Activated CD8-positive, alpha-beta memory T cell treated with anti-CD3 and anti-CD28 coated beads for 1 hour (primary cell): Measurements from ENCODE around the gene RNPEPL1.
"Not testable (repeated sequence)": the region's sequence is repeated elsewhere in the genome, so short reads cannot be mapped to it uniquely, and the experiment has no call there.

Source experiments
- DNase-seq, 2 donors: peaks; one replicate each; pipeline ENCODE4 v3.0.0-alpha.2; 2020; ENCODE audit warnings: low read depth in 1 of 2; ENCODE audit errors: extremely low read depth in 1 of 2

RNPEPL1 gene

DNA sequence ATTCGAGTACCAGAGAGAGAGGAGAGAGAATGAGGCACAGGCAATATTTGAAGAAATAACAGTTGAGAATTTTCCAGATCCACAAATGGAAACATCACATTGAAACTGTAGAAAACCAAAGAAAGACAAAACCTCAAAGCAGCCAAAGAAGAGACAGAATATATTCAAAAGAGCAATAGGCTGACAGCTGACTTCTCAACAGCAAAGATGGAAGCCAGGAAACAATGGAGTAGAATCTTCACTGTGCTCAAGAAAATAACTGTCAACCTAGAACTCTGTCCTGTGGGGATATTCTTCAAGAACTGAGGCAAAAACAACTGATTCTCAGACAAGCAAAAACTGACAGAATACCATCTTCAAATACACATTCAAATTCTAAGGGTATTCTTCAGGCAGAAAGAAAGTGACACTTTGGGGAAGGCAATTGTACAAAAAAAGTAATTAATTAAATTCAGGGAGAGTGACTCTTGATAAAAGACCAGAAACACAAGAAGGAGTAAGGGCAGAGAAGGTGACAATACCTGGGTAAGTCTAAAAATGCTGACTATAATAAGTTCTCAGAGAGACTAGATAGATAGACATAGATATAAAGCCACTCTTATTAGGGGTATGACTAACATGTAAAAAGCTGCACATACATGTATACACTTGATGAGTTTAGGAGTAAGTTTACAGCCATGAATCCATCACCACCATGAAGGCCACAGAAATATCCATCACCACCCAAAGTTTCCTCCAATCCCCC is 36.1 kb upstream of the RNPEPL1 start:
- DNase-seq = no peak

DNA sequence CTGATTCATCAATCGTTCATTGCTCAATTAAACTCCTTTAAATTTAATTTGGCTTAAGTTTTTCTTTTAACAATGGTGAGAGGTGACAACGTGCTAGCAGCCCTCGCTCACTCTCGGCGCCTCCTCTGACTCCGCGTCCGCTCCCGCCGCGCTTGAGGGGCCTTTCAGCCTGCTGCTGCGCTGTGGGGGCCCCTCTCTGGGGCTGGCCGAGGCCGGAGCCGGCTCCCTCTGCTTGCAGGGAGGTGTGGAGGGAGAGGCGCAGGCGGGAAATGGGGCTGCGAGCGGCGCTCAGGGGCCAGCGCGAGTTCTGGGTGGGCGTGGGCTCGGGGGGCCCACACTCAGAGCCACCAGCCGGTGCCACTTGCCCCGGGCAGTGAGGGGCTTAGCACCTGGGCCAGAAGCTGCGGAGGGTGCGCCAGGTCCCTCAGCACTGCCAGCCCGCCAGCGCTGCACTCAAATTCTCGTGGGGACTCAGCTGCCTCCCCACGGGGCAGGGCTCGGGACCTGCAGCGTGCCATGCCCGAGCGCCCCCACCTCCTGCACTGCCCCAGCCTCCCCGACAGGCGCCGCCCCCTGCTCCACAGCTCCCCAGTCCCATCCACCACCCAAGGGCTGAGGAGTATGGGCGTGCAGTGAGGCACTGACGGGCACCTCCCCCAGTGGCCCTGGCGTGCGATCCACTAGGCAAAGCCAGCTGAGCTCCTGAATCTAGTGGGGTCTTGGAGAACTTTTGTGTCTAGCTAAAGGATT is 30.1 kb upstream of the RNPEPL1 start:
- no peak for DNase-seq

DNA sequence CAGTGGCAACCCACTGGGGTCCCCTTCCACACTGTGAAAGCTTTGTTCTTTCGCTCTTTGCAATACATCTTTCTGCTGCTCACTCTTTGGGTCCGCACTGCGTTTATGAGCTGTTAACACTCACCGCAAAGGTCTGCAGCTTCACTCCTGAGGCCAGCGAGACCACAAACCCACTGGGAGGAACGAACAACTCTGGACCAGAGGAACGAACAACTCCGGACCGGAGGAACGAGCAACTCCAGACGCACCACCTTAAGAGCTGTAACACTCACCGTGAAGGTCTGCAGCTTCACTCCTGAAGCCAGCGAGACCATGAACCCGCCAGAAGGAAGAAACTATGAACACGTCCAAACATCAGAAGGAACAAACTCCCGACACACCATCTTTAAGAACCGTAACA is 29.2 kb upstream of the RNPEPL1 start:
- not testable (repeated sequence) for DNase-seq

DNA sequence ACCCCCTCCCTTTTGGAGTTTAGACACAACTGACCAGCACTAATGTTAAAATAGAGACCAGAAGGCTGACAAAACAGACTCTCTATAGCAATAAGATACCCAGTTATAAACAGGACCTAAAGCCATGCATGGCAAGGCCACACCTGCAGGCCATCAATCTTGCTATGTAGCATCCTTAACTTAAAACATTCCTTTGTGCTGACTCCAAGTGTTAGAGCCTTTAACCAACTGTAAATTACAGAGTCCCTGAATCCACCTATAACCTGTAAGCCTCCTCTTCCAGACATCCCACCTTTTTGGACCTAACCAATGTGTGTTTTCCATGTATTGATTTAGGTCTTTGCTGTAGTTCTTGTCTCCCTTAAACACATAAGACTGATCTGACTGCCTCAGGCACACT is 28.4 kb upstream of the RNPEPL1 start:
- DNase-seq = no peak

DNA sequence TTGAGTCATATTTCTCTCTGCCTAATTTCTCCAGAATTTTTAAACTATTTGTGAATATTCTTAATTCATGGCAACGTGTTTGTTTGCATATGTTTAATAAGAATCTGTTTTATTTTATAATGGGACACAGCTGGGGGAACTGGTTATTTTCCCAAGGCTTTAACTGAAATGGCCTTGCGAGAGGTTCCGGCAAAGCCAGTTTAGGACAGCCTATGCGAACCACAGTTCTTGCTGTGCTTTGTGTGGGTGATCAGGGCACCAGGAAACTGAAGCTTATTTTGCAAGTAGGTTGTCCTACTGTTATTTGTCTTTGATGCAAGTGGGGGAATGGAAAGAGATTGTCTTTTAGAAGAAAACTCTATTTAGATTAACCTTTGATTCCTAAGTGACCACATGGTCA is 17.0 kb upstream of the RNPEPL1 start:
- no peak for DNase-seq

DNA sequence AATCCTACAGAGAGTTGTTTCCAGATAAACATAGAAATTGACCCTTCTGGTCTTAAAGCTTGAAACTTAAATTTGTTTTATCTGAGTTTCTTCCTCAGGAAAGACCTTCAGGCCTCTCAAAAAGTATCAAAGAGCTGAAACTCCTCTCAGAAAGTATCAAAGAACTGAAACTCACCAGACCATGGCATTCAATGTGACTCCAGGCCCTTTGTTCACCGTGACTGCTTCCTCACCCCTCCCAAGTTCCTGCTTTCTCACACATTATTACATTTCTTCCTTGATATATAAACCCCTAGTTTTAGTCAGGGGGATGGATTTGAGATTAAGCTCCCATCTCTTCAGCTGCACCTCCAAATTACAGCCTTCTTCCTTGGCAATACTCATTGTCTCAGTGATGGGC is 16.5 kb upstream of the RNPEPL1 start:
- DNase-seq = no peak

DNA sequence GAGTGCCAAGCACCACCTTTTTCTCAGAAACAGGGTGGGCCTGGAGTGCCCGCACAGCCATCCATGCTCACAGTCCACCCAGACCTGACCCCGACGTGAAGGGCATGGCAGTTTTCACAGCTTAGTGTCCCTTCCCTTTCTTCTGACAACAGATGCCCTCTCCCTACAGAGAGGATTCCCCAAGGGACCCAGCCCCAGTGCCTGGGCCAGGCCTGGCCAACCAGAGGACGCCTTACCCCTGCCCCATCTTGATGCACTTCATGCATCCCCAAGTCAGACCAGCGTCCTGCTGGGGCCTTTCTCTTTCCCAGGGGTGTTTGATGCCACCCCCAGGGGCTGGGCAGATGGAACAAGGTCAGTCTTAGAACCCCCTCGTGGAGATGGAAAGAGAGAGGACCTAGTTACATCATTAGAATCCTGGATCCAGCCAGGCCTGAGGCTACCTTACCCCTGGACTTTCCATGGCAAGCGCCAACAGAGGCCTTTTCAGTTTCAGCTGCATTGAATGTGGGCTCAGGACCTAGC is 14.3 kb upstream of the RNPEPL1 start:
- no peak for DNase-seq

DNA sequence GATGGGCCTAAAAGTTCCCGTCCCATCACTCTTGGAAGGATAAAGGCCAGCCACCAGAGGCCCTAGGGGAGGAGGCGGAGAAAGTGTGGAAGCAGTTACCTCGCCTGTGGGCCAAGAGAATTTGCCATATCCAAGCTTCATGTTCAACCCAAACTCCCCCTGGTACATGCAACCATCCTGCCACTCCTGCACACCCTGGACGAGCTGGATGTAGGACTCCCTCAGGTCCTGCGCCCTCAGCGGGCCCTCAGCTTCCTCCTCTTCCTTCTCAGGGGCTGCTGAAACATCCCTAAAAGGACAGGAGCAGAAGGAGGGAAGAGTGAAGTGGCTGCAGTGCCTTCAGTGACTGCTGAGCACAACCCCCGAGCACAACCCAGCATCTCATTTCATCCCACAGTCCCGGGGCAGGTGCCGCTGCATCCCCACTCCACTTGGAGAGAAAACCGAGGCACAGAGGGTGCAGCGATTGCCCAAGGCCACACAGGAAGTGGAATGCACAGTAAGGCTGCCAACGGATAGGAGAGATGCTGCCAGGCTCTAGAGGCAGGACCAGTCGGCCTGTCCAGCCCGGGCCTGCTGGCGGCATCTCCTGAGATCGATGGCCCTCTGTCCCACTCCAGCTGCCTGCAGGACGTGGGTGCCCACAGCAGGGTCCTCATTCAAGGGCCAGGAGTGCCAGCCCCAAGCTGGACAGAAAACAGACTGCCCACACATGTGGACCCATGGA is 13.4 kb upstream of the RNPEPL1 start:
- DNase-seq = no peak

DNA sequence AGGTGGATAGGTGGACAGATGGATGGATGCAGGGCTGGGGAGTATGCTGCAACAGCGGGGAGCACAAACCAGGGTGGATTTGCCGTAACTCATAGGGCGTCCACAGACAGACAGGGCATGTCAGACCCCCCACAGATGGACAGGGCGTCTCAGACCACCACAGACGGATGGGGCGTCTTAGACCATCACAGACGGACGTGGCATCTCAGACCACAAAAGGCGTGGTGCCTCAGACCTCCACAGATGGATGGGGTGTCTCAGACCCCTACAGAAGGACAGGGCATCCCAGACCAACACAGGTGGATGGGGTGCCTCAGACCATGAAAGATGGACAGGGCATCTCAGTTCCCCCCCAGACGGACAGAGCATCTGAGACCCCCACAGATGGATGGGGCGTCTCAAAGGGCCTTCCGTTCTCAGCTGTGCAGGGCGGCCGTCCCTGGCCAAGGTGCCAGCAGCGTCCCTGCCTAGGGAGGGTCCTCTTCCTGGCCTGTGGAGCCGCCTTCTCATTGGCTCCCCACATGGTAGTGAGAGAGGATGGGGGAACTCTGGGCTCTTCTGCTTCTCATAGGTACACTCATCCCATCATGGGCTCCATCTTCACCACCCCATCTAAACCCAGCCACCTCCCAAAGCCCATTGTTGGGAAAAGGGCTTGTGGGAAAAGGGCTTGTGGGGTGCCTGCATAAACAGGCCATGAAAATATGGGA is 12.6 kb upstream of the RNPEPL1 start:
- DNase-seq = no peak

DNA sequence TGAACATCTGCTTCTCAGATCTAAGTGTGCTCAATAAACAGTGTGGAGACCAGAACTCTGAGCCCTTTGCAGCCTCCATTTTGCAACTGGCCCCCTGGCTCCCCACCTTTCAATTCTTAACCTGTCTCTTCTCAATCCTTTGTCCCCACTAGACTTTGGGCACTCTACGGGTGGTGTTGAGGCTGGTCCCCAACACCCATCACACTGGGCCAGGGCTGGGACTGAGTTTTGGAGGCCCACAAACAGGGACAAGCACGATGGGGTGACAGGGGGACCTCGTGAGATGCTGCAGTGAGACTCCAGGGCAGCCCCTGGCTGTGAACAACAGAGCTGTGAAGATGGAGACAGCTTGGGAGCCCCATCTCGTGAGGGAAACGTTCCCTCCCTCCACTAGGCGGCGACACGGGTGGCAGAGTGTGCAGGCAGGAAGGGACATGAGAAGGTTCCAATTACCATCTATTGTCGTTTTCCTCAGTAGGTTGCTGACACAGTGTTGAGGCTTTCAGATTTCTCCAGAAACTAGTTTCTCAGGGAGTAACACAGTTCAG is 11.7 kb upstream of the RNPEPL1 start:
- peak in 1 of 2 donors; percentile 56 for DNase-seq

DNA sequence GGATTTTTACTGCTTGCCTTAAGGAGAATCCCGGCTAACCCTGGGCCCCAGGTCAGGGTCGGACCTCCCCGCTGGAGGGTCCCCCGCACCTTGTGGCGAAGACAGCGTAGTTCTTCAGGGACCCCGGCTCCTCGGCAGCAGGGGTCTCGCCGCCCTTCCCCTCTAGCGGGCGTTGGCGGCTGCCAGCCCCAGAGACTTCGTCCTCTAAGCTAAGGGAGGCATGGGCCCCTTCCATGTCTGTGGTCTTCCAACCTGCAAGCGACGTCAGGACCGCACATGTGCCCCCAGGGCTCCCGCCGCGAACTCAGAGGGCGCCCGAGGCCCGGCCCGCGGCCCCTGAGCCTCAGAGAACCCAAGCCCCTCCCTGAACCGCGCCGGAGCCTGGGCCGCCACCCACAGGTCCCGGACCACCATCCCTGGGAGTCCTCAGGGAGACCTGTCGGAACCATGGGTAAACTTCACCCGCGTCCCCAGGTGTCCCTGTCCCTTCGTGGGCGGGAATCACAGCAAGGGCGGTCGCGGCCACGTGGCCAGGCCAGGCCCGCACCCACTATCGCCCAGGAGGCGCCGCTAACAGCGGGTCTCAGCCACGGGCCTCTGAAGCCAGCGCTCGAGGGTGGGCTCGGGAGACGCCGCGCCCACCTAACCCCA is 11.1 kb upstream of the RNPEPL1 start:
- no peak for DNase-seq

DNA sequence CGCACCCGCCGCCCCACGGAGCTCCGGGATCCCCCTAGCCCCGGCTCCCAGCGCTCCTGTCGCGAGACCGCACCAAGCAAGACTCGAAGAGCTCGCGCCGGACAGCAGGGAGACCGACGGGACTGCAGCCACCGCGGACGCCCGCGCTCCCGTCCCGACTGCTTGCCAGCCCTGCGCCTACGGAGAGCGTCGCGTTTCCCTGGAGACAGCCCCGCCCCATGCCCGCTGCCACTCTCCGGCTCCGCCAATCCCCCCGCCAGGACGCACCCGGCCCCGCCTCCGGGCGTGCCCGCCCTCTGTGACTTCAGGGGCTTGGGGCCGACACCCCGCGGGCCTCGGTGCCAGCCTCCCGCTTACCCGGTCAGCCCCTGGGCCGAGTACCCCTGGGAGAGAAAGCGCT is 10.5 kb upstream of the RNPEPL1 start, which contains the start of gene ANKMY1:
Gene ANKMY1, minus strand, starts transcription at position 181 of the 400 bp plus-strand sequence. CDS start 653 bp downstream, outside the sequence.
- DNase-seq = no peak

DNA sequence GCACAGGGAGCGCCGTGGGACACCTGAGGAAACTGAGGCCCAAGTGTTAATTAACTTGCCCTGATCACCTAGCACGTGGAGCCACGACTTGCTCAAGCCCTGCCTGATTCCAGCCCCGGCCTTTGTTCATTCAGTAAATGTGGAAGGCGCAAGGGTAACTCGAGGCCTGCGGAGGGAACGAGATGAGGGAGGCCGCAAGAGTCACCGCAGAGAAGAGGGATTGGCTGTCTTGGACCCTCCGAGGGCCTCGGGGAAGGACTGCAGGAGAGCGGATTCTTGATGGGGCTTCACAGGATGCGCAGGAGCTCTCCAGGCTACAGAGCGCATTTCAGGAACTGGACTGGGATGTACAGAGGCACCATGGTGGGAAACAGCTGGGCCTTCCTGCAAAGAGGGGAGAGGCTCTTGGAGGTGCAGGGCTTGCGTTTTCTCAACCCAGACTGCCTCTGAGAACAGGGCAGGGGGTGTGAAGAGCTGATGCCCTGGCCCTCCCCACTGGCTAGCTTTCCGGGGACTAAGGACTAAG is 10.0 kb upstream of the RNPEPL1 start:
- no peak for DNase-seq

DNA sequence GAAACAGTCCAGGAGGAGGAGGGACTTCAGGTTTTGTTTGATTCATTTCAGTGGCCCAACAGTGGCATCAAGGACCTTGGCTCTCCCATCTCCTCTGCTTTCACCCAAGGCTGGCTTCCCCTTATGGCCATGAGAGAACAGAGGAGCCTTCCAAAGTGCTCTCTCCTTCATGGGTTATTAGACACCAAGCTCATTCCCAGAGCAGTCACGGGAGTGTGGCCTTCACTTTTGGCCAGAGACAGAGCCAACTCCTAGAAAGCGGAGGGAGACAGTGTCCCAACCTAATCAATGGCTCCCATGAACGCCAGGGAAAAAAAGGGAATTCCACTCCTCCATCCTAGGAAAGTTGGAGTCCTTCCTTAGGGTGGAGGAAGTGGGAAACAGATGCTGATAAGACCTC is 9.0 kb upstream of the RNPEPL1 start:
- no peak for DNase-seq

DNA sequence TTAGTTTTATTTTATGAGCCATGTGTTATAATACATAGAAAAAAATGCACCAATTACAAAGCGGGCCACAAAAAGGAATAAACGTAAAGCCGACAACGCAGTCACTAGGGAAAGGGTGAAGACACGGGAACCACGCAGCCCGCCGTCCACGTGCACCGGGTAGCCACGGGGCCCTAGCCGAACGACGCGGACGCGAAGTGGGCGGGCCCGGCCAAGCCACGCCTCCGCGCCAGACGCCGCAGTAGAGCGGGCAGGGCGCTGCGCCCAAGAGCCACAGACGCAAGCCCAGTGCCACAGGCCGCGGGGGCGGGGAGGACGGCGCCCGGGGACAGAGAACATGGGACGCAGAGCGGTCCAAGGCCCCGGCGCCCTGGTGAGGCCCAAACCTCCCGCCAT is 8.2 kb upstream of the RNPEPL1 start, which contains the start of gene DUSP28:
Gene DUSP28, plus strand, starts transcription at position 274 of the 396 bp plus-strand sequence. CDS start 328 bp downstream, outside the sequence.
- peak; percentile 65 to 82 for DNase-seq

DNA sequence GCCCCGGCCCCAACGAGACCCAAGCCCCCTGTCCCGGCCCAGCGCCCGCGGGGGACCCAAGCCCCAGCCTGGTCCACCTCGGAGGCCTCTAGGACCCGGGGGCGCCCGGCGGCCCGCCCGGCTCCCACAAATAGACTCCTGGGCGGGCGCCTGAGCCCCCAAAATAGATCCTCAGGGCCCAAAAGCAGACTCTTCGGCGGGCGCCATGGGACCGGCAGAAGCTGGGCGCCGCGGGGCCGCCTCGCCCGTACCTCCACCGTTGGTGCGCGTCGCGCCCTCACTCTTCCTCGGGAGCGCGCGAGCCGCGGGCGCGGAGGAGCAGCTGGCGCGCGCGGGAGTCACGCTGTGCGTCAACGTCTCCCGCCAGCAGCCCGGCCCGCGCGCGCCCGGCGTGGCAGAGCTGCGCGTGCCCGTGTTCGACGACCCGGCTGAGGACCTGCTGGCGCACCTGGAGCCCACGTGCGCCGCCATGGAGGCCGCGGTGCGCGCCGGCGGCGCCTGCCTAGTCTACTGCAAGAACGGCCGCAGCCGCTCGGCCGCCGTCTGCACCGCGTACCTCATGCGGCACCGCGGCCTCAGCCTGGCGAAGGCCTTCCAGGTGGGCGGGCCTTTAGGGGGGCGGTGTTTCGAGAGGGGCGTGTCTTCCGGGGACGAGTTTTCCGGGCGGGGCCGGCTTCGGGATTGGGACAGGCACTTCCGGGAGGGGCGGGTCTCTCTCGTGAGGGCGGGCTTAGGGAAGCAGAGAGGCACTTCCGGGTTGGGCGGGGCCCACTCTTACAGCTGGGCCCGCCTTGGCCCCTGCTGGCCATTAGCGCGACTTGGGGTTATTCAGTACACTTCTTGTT is 7.6 kb upstream of the RNPEPL1 start:
- DNase-seq = peak; percentile 99 to 100

DNA sequence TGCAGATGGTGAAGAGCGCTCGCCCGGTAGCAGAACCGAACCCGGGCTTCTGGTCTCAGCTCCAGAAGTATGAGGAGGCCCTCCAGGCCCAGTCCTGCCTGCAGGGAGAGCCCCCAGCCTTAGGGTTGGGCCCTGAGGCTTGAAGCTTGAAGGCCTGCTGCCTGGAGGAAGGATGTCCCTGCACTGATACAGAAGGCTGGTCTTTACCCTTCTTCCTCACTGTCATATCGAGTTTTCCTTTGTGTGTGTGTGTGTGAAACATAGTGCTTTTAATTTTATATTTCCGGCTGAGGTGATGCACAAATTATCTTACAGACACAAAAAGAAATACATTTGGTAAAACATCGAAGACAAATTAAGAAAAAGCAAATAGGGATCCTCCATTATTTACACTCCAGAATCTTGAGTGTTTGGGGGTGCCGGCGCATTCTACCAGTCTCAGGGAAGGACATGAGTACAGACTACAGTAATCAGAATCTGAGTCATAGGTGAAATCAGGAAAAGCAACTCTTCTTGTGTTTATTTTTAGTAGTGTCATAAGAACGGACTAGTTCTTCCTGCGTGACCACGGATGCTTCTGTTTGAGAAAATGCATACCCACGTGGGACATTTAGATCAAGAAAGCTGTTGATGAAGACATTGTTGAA is 6.8 kb upstream of the RNPEPL1 start:
- DNase-seq = no peak

DNA sequence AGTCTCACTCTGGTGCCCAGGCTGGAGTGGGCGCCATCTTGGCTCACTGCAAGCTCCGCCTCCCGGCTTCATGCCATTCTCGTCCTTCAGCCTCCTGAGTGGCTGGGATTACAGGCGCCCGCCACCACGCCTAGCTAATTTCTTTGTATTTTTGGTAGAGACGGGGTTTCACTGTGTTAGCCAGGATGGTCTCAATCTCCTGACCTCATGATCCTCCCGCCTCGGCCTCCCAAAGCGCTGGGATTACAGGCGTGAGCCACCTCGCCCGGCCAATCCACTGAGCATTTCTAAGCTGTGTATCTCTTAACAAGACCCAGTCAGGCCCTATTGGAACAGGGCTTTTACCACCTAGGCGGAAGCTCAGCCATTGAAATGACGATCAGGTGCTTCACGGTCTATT is 5.1 kb upstream of the RNPEPL1 start:
- DNase-seq = not testable (repeated sequence)
